GM19240 (cell line): ENCODE data around the gene FAM200B.

Experiments
- DNase-seq: peaks from one replicate; pipeline ENCODE4 v3.0.0; 2011; ENCODE audit warnings: low spot score; ENCODE audit not compliant: insufficient read length

FAM200B gene

DNA sequence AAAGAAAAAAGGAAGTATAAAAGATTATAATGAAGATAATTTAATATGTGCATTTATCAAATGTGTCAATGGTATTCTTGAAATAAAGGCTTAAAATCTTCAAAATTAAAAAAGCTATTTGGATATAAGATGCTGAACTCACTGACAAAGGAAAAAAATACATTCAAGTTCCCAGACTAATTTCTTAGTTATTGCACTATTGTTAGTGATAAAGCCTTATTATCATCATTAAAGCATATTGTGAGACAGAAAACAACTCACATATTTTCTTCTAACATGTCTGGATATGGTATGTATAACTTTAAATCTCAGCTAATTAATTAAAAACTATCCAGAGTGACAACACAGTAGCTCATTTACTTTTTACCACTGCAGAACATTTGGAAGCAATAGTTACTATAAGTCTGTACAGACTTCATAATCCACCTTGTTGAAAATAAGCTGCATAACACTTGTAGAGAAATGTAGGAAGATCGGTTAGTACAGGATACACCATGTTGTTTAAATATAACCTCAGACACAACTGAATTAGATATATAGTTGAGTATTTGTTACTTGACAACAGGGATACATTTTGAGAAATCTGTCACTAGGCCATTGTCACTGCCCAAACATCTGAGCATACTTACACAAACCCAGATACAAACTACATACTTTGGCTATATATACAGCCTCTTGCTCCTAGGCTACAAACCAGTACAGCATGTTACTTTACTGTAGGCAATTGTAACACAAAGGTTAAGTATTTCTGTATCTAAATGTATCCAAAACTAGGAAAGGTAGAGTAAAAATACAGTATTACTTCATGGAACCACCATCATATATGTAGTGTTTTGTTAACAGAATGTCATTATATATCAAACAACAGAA lies 12.8 kb upstream of the FAM200B start:
- DNase-seq, result no peak

DNA sequence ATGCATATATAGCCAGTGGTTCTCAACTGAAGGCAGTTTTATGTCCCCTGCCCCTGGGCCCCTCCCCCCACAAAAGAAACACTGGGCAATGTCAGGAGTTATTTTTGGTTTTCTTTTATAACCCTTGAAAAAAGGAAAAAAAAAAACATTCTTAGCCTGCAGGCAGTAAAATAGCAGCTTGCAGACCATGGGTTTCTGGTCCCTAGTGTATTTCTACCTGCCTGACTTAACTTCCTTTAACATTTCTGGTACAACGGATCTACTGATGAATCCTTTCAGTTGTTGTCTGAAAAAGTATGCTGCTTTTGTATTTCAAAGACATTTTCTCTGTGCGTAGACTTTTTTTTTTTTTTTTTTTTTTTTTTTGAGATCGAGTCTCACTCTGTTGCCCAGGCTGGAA lies 11.1 kb upstream of the FAM200B start:
- DNase-seq, result no peak

DNA sequence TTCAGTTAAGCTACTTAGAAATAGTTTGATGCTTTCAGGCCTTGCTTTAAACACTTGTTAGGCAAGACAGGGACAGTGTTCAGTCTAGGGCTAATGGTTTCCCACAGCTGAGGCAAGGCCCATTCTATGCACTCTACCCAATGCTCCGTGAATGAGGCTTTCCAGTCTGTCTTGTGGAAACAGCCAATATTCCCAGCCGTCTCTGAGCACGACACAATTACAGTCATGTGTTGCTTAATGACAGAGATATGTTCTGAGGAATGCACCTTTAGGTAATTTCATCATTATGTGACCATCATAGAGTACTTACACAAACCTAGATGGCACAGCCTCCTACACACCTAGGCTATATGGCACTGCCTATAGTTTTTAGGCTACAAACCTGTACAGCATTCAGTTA lies 9.5 kb upstream of the FAM200B start:
- no peak for DNase-seq

- DNase-seq, result no peak
These were observed 8.3 kb upstream of the FAM200B start for GRCh38 chr4:15673337-15673736.

DNA sequence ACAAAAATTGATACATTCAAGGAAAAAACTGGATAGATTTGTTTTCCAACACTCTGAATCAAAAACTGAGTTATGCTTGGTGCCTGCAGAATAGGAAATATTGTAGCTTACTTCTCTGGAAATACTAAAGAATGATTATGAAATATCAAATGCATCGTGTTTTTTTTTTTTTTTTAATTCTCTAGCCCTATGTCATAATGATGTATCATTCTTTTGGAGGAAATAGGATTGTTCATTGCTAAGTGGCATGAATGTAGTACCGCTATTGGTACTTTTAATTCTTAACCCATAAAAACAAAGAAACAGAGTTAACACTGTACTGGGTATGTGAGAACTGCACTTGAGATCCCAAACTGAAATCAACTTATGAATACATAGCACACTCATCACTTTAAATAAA lies 7.6 kb upstream of the FAM200B start:
- DNase-seq, result no peak

DNA sequence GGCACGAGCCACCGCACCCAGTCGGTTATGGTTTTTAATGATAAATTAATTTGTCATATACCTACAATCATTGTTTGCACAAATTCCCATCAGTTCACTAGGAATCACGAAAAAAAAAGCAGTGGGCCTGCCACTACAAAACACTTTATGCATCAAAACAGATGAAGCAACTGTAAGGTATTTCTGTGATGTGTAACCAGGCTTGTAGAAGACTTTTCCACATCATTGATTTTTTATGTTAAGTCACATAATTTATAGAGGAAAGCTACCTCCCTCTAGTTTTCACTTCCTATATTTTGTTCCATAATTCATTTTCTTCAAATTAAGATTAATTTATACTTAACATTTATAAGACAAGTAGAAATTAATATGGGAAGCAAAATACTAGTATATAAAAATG lies 6.7 kb upstream of the FAM200B start:
- DNase-seq, result no peak

DNA sequence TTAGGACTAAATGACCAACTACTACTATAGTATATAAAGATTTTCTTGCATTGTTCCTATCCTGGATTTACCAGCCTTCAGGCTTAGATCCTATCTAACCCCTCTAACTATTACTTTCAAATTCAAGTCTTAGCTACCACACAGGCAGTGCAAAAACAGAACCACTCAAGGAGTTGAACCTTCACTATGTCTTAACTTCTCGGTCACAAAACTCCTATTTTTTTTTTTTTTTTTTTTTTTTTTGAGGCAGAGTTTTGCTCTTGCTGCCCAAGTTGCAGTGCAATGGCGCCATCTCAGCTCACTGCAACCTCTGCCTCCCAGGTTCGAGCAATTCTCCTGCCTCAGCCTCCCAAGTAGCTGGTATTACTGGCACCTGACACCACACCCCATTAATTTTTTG lies 6.3 kb upstream of the FAM200B start:
- no peak for DNase-seq

- DNase-seq, result no peak
These were observed 5.6 kb upstream of the FAM200B start for GRCh38 chr4:15676039-15676438.

GRCh38 chr4:15676899-15677298 lies 4.7 kb upstream of the FAM200B start:
- no peak for DNase-seq

GRCh38 chr4:15677507-15677988 lies 4.1 kb upstream of the FAM200B start:
- no peak for DNase-seq

DNA sequence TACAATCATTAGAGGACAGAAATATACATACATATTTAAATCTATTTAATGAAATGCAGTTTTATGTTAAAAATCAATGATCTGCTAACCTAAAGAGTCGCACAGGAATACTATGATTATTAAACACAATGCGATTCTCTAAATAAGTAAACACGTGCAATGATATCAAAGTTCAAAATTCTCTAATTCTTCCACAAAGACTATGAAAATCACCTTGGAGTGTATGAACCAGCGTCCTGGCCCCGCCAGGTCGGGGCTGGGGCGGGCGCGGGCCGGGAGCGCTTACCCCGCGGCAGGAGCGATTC lies 608 bp upstream of the FAM200B start:
- no peak for DNase-seq

- no peak for DNase-seq
These were observed 865 bp downstream of the FAM200B start for GRCh38 chr4:15682242-15683142.

- DNase-seq, result no peak
These were observed 1.5 kb downstream of the FAM200B start for GRCh38 chr4:15683143-15683495.

GRCh38 chr4:15684498-15684897 lies 2.9 kb downstream of the FAM200B start:
- DNase-seq, result no peak

DNA sequence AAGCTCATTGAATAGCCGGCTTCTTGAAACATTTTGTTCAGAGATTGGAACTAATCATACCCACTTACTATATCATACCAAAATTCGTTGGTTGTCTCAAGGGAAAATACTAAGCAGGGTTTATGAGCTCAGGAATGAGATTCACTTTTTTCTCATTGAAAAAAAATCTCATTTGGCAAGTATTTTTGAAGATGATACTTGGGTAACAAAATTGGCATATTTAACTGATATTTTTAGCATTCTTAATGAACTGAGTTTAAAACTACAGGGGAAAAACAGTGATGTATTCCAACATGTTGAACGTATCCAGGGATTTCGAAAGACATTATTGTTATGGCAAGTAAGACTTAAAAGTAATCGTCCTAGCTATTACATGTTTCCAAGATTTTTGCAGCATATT lies 6.4 kb downstream of the FAM200B start:
- no peak for DNase-seq

DNA sequence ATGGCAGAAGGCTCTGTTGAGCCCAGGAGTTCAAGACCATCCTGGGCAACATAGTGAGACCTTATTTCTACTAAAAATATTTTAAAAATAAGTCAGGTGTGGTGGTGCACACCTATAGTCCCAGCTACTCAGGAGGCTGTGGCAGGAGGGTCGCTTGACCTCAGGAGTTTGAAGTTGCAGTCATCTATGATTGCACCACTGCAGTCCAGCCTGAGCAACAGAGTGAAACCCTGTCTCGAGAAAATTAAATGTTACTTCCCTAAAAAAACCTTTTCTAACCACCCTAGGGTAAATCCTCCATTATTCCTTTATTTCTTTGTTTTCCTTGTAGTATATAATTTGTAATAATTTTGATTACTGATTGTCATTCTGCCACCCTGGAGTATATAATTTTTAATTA lies 7.9 kb downstream of the FAM200B start:
- no peak for DNase-seq

DNA sequence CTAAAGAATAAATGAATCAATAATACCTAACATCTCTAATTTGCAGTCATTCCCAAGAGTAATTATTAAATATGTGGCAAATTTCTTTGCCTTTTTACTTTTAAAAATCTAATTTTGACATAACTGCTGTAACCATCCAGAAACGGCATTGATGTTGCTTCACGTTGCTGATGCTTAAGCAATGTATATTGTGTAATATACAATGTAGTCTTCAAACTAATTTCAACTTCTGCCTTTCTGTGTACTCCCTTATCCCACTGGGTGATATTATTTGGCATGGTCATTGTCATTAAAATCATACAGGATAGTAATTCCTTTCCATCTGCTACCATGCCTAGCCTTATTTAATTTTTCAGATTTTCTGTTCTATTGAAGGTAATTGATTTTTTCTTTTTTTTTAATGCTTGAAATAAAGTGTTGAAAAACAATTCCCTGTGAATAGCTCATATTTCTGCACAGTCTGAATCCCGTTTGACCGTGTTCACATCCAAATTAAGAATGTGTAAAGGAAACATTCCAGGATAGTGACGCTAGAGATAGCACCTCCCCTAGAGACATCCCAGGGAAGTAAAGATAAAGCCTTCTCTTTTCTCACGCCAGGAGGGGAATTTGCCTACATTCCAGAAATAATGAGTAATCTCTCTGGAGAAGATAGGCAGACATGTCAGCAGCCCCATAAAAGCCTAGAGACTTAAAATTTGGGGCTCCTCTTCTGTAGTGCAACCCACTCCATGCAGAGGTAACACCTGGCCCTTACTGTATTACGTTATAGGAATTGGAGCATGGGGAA lies 8.6 kb downstream of the FAM200B start:
- DNase-seq, result no peak

GRCh38 chr4:15691346-15692135 lies 9.9 kb downstream of the FAM200B start:
- no peak for DNase-seq

- no peak for DNase-seq
These were observed 11.0 kb downstream of the FAM200B start for GRCh38 chr4:15692602-15693001.

DNA sequence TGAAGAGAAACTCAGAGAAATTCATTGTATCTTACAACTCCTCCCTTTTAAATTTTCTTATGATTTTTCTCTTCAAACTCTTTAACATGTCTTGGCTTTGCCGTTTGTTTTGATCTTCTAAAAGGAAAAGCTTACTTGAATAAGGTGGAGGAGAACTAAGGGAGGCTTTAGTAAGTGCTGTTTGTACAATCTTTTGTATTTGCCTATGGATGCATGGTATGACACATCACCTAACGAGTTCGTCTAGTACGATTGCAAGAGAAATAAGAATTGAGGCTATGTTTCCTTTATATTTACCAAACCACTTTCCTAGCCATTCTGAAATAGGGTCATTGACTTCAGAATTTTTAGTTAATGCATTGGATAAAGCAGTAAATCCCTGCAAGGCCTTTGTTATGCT lies 12.8 kb downstream of the FAM200B start:
- no peak for DNase-seq

GRCh38 chr4:15695240-15695699 lies 13.6 kb downstream of the FAM200B start:
- DNase-seq, result no peak
